ENCODE measurements around the gene ALDH8A1. TPM values are rescaled to one million over a fixed set of nuclear protein-coding genes. Genes with fewer than 3 reads are reported as not detected.

Gene ALDH8A1
- total RNA-seq, 1 donor from 2014 or later, result 0.53 TPM

GRCh38 chr6:134936931-134937330, 13.0 kb downstream of the ALDH8A1 start:
- Mint-ChIP-seq H3K27ac (no peak overlapping the region), H3K9me3 (no peaks in the 10 kb centered on the region), H3K4me1 (peaks cover 3% of the 10 kb centered on the region), H3K36me3 (ENCODE audit: low read depth) (no peaks in the 10 kb centered on the region), H3K27me3 (no peaks in the 10 kb centered on the region), H3K4me3 (no peak overlapping the region)
- POLR2A ChIA-PET, result no interaction called here
- no peak for DNase-seq
- no peak for ATAC-seq (ENCODE audit: low read depth)
- no peak for TF ChIP-seq CTCF (IDR thresholded peaks at IDR 0.05)
- CTCF ChIA-PET, result no interaction called here
- intact Hi-C loops (cut with micrococcal nuclease), result no loop called here

- ChIA-PET CTCF (no interaction called here), POLR2A (no interaction called here)
- peaks cover 3% of the 10 kb centered on the region for H3K4me1 Mint-ChIP-seq
- no peaks in the 10 kb centered on the region for H3K9me3 Mint-ChIP-seq
- H3K36me3 Mint-ChIP-seq (ENCODE audit: low read depth), result no peaks in the 10 kb centered on the region
- H3K4me3 Mint-ChIP-seq, result no peak overlapping the region
- DNase-seq (no peak), ATAC-seq (ENCODE audit: low read depth) (no peak)
- TF ChIP-seq CTCF (IDR thresholded peaks at IDR 0.05), result no peak
- H3K27me3 Mint-ChIP-seq, result no peaks in the 10 kb centered on the region
- no peak overlapping the region for H3K27ac Mint-ChIP-seq
- intact Hi-C loops (cut with micrococcal nuclease), result no loop called here
Measured at GRCh38 chr6:134936476-134936875, 13.4 kb downstream of the ALDH8A1 start.

- ATAC-seq (ENCODE audit: low read depth), result no peak
- no peaks in the 10 kb centered on the region for H3K9me3 Mint-ChIP-seq
Measured at GRCh38 chr6:134934793-134935485, 15.0 kb downstream of the ALDH8A1 start.

GRCh38 chr6:134932535-134933470, 17.1 kb downstream of the ALDH8A1 start:
- ChIA-PET CTCF (interaction anchor here (4.6 kb wide), 1 partner anchor 7 kb away, joined by 21 read pairs; no protein-coding TSS in a partner anchor), POLR2A (no interaction called here)
- no peaks in the 10 kb centered on the region for H3K36me3 Mint-ChIP-seq (ENCODE audit: low read depth)

More at GRCh38 chr6:134934793-134935485, 15.0 kb downstream of the ALDH8A1 start:
- no peak for TF ChIP-seq CTCF (IDR thresholded peaks at IDR 0.05)
- no peaks in the 10 kb centered on the region for H3K36me3 Mint-ChIP-seq (ENCODE audit: low read depth)
- no peak overlapping the region for H3K4me3 Mint-ChIP-seq
- H3K4me1 Mint-ChIP-seq, result peaks cover 3% of the 10 kb centered on the region
- H3K27me3 Mint-ChIP-seq, result no peaks in the 10 kb centered on the region
- no peak for DNase-seq
- ChIA-PET CTCF (no interaction called here), POLR2A (interaction anchor here (0.6 kb wide), 1 partner anchor 822 kb away, joined by 10 read pairs; no protein-coding TSS in a partner anchor)
- intact Hi-C loops (cut with micrococcal nuclease), result no loop called here
- H3K27ac Mint-ChIP-seq, result no peak overlapping the region

More at GRCh38 chr6:134932535-134933470, 17.1 kb downstream of the ALDH8A1 start:
- ATAC-seq (ENCODE audit: low read depth) (no peak), DNase-seq (no peak)
- Mint-ChIP-seq H3K27me3 (no peaks in the 10 kb centered on the region), H3K27ac (no peak overlapping the region), H3K4me1 (no peaks in the 10 kb centered on the region), H3K4me3 (no peak overlapping the region), H3K9me3 (no peaks in the 10 kb centered on the region)
- no peak for TF ChIP-seq CTCF (IDR thresholded peaks at IDR 0.05)
- intact Hi-C loops (cut with micrococcal nuclease), result no loop called here
